GM10266 (cell line): Measurements from ENCODE around the gene UTP14C.
"Not testable (repeated sequence)": the region's sequence is repeated elsewhere in the genome, so short reads cannot be mapped to it uniquely, and the experiment has no call there.

Experiments used
- DNase-seq: peaks from one replicate; pipeline ENCODE4 v3.0.0; 2012; ENCODE audit errors: extremely low spot score
- TF ChIP-seq, protein P1 (sequence below): IDR thresholded peaks from 2 replicates; pipeline ENCODE4 v1.5.1; 2012; ENCODE audit warnings: mild to moderate bottlenecking, low read depth; ENCODE audit not compliant: control insufficient read depth, insufficient read depth; ENCODE audit errors: missing control alignments

The UTP14C gene

DNA sequence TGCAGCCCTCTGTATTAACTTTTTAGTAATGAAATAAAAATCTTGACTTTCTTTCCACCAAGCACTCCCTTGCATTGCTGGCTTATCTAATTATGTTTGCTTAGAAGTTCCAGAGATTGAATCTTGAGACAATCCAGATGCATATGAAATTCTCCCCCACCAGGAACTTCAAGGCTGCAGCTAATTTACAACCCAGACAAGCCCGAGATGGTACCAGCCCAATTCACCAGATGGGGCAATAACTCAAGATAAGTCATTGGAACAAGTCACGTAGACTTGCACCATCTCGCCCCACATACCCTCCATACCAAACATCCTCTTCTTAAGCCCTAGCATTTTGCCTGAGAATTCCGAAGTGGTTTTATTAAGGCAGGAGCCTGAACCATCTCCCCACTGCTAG lies 29.0 kb downstream of the UTP14C start:
- TF ChIP-seq, protein P1, sequence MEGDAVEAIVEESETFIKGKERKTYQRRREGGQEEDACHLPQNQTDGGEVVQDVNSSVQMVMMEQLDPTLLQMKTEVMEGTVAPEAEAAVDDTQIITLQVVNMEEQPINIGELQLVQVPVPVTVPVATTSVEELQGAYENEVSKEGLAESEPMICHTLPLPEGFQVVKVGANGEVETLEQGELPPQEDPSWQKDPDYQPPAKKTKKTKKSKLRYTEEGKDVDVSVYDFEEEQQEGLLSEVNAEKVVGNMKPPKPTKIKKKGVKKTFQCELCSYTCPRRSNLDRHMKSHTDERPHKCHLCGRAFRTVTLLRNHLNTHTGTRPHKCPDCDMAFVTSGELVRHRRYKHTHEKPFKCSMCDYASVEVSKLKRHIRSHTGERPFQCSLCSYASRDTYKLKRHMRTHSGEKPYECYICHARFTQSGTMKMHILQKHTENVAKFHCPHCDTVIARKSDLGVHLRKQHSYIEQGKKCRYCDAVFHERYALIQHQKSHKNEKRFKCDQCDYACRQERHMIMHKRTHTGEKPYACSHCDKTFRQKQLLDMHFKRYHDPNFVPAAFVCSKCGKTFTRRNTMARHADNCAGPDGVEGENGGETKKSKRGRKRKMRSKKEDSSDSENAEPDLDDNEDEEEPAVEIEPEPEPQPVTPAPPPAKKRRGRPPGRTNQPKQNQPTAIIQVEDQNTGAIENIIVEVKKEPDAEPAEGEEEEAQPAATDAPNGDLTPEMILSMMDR, result no peak
- DNase-seq, result no peak

DNA sequence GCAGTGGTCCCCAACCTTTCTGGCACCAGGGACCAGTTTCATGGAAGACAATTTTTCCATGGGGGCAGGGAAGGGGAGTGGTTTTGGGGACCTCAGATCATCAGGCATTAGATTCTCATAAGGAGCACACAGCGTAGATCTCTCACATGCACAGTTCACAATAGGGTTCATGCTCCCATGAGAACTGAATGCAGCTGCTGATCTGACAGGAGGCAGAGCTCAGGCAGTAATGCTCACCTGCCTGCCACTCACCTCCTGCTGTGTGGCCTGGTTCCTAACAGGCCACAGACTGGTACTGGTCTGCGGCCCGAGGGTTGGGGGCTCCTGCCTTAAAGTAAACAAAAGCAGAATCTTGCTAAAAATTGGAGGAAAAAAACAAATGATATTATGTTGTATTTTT lies 36.6 kb downstream of the UTP14C start:
- not testable (repeated sequence) for DNase-seq

DNA sequence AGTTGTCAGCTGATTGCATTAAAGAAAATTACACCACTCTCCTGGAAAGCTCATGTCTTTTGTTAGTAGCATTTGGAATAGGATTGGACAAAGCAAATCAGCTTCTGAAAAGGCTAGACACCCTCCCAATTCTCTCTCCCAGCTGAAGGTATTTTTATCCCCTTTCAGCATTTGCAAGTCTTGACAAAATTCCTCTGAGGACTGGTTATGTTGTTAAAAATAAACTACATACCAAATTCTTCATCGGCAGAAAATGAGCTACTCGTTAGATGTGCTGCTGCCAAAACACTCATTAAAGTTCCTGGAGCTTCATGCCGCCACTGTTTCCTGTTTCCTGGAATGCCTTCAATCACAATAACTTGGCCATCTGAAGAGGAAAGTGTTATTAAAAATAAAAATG lies 37.1 kb downstream of the UTP14C start:
- DNase-seq, result no peak
- TF ChIP-seq, protein P1, result no peak

DNA sequence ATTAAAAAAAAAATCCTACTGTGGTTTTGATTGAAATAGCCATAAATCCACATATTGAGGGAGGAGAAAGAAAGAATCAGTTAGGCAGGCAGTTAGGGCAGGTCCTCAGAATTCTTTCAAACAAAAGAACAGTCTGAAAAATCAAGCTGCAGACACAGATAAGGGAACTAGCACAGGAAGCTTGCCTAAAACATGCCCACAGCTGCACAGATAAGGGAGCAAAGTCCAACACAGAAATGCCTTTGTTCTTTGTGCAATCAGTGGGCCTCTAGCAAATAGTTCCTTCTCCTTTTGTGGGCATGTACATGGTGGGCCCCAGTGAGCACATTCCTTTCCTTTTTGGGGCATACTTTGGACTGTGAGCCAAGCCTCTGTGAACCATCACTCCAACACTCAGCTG lies 42.7 kb downstream of the UTP14C start:
- DNase-seq, result no peak
- TF ChIP-seq, protein P1, result no peak

DNA sequence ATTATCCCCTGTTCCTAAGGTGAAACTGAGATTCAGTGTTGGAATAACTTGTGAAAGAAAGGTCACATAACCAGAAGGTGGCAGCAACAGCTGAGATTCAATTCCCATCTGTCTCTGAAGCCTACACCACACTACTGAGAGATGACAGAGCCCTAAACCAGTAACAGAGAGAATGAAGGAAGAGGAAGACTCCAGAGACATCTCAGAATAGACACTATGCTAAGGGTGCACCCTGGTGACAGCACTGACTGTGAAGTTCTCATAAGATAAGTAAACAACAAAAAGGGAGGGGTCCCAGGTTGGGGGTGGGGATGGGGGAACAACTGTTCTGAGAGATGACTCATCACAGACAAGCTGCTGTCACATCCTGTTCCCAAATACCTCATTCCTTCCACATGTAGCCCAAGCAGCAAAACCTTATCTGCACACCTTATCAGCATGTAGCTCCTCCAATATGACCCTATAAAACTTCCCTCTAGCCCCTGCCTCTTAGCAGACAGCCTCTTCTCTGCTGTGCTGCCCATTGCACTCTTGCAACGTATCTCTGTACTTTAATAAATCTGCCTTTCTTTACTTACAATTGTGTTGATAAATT lies 46.5 kb downstream of the UTP14C start:
- TF ChIP-seq, protein P1, result peak; percentile 9
- DNase-seq, result peak; percentile 38
